IMR-90 (cell line): ENCODE measurements around the gene SLC2A3. TPM values are rescaled to one million over a fixed set of nuclear protein-coding genes. Genes with fewer than 3 reads are reported as not detected.
"Not testable (repeated sequence)": the region's sequence is repeated elsewhere in the genome, so short reads cannot be mapped to it uniquely, and the experiment has no call there.

Experiments used
- ATAC-seq: fragments of 200-7000 bp; cut with Tn5 transposase; 2 replicates; pipeline ENCODE4 v1.9.1; 2020; ENCODE audit warnings: low read depth, mild to moderate bottlenecking, moderate library complexity
- BruUV-seq: library from RNA; stranded (reverse); fragments of 400-500 nt; replicated peaks from 2 replicates; lab custom pipeline; 2021; lab: Mats Ljungman, UMichigan
- CTCF ChIA-PET: fragments of 300-600 bp; formaldehyde crosslinking; extraction: SDS; loops from one replicate; lab custom pipeline; 2021; ENCODE audit warnings: antibody characterized with exemption; lab: Yijun Ruan, JAX
- POLR2A ChIA-PET: fragments of 300-600 bp; sonication (Branson Sonifier 250); formaldehyde crosslinking; loops from one replicate; lab custom pipeline; 2022; ENCODE audit warnings: antibody characterized with exemption; ENCODE audit not compliant: unreplicated experiment; lab: Charles Lee
- DNase-seq: peaks from one replicate; pipeline ENCODE4 v3.0.0; 2013
- H2AFZ ChIP-seq: replicated peaks from 2 replicates; pipeline ENCODE3; 2013; ENCODE audit warnings: low read length, mild to moderate bottlenecking; ENCODE audit not compliant: poor library complexity
- H2AK5ac ChIP-seq: 2 replicates; pipeline ENCODE4 v1.6.1; 2013; ENCODE audit warnings: low read depth, low read length, inconsistent platforms
- H2AK9ac ChIP-seq: replicated peaks from 2 replicates; pipeline ENCODE3; 2013; ENCODE audit warnings: mild to moderate bottlenecking, low read depth, low read length, moderate library complexity; ENCODE audit not compliant: poor library complexity
- H2BK120ac ChIP-seq: 2 replicates; pipeline ENCODE4 v1.6.1; 2013; ENCODE audit warnings: low read depth, low read length, inconsistent platforms
- H2BK15ac ChIP-seq: 3 replicates; pipeline ENCODE4 v1.6.1; 2013; ENCODE audit warnings: low read depth, low read length, inconsistent platforms
- H2BK20ac ChIP-seq: 2 replicates; pipeline ENCODE4 v1.6.1; 2013; ENCODE audit warnings: low read depth, mild to moderate bottlenecking, inconsistent platforms, low read length, moderate library complexity
- H2BK5ac ChIP-seq: 2 replicates; pipeline ENCODE4 v1.6.1; 2013; ENCODE audit warnings: mild to moderate bottlenecking, low read depth, low read length, inconsistent platforms; ENCODE audit not compliant: poor library complexity, severe bottlenecking
- H3K14ac ChIP-seq: replicated peaks from 2 replicates; pipeline ENCODE4 v1.6.1; 2013; ENCODE audit warnings: low read depth, low read length, inconsistent platforms
- H3K18ac ChIP-seq: 2 replicates; pipeline ENCODE4 v1.6.1; 2013; ENCODE audit warnings: low read depth, low read length, control low read depth
- H3K23ac ChIP-seq: 2 replicates; pipeline ENCODE4 v1.6.1; 2013; ENCODE audit warnings: low read depth, low read length, inconsistent platforms
- H3K27ac ChIP-seq: 2 replicates; pipeline ENCODE4 v1.5.1; 2013; ENCODE audit warnings: mild to moderate bottlenecking, control low read depth, low read length; ENCODE audit not compliant: insufficient read depth
- H3K27me3 ChIP-seq: 2 replicates; pipeline ENCODE4 v1.6.1; 2013; ENCODE audit warnings: low read length; ENCODE audit not compliant: control insufficient read depth, insufficient read depth
- H3K36me3 ChIP-seq: 2 replicates; pipeline ENCODE4 v1.6.1; 2013; ENCODE audit warnings: low read length, mixed read lengths; ENCODE audit not compliant: control insufficient read depth, insufficient read depth
- H3K4ac ChIP-seq: 2 replicates; pipeline ENCODE4 v1.6.1; 2013; ENCODE audit warnings: low read depth, low read length, inconsistent platforms
- H3K4me1 ChIP-seq: 2 replicates; pipeline ENCODE4 v1.6.1; 2013; ENCODE audit warnings: low read length, mixed read lengths; ENCODE audit not compliant: control insufficient read depth, insufficient read depth
- H3K4me2 ChIP-seq: 2 replicates; pipeline ENCODE4 v1.6.1; 2013; ENCODE audit warnings: low read depth, mild to moderate bottlenecking, control low read depth, low read length, moderate library complexity
- H3K4me3 ChIP-seq: 2 replicates; pipeline ENCODE4 v1.5.1; 2013; ENCODE audit warnings: low read depth, mild to moderate bottlenecking, control low read depth, low read length, moderate library complexity; ENCODE audit not compliant: insufficient read depth
- H3K56ac ChIP-seq: 2 replicates; pipeline ENCODE4 v1.6.1; 2013; ENCODE audit warnings: low read length, inconsistent platforms; ENCODE audit not compliant: insufficient read depth; ENCODE audit errors: extremely low read depth
- H3K79me1 ChIP-seq, 2 experiments: 2 replicates each; pipeline ENCODE4 v1.6.1; 2013; ENCODE audit warnings: low read length in 2 of 2, inconsistent platforms in 1 of 2, low read depth in 1 of 2
- H3K9ac ChIP-seq: 2 replicates; pipeline ENCODE4 v1.6.1; 2013; ENCODE audit warnings: low read depth, low read length, control low read depth
- H3K9me1 ChIP-seq: 2 replicates; pipeline ENCODE4 v1.6.1; 2013; ENCODE audit warnings: low read length, inconsistent platforms; ENCODE audit not compliant: insufficient read depth
- H3K9me3 ChIP-seq: 2 replicates; pipeline ENCODE4 v1.6.1; 2013; ENCODE audit warnings: low read length; ENCODE audit not compliant: control insufficient read depth, insufficient read depth
- H4K20me1 ChIP-seq: 2 replicates; pipeline ENCODE4 v1.6.1; 2013; ENCODE audit warnings: low read length, inconsistent platforms; ENCODE audit not compliant: insufficient read depth
- H4K5ac ChIP-seq: 2 replicates; pipeline ENCODE4 v1.6.1; 2013; ENCODE audit warnings: mild to moderate bottlenecking, low read depth, low read length, control low read depth
- H4K8ac ChIP-seq, 2 experiments: 2 replicates each; pipeline ENCODE4 v1.6.1; 2013; ENCODE audit warnings: low read depth in 2 of 2, low read length in 2 of 2, control low read depth in 1 of 2, inconsistent platforms in 1 of 2
- H4K91ac ChIP-seq: 2 replicates; pipeline ENCODE4 v1.6.1; 2013; ENCODE audit warnings: low read depth, low read length, inconsistent platforms; ENCODE audit not compliant: insufficient read depth
- CEBPB ChIP-seq: IDR thresholded peaks from 2 replicates; pipeline ENCODE4 v1.6.1; 2012; ENCODE audit warnings: low read depth, low read length, improper control_type of control experiment
- MAFK ChIP-seq: IDR thresholded peaks from 2 replicates; pipeline ENCODE4 v1.6.1; 2012; ENCODE audit warnings: low read depth, low read length, improper control_type of control experiment
- WGBS, 2 experiments: methylation state at CpG; one replicate each; pipeline versions ENCODE4 v1.1.5 to v1.1.7; 2013; ENCODE audit warnings: missing lambda C conversion rate in 2 of 2; ENCODE audit not compliant: insufficient read length in 1 of 2; ENCODE audit errors: extremely low coverage in 2 of 2; 5-methylcytosine and 5-hydroxymethylcytosine counted together
- dilution Hi-C: fragments of 300-500 bp; cut with HindIII; formaldehyde crosslinking; loops from one replicate; pipeline ENCODE4 v1.14.3; 2018; ENCODE audit warnings: low sequenced_read_pairs; ENCODE audit not compliant: unreplicated experiment
- in situ Hi-C: fragments of 300-500 bp; cut with MboI; formaldehyde crosslinking; loops from 3 replicates; pipeline ENCODE4 v1.14.3; 2019; ENCODE audit warnings: low sequenced_read_pairs, inconsistent platforms, mixed read lengths
- intact Hi-C: fragments of 100-400 bp; cut with micrococcal nuclease; formaldehyde crosslinking; loops from 2 replicates; pipeline ENCODE4 v1.10.0; 2022
- polyA plus RNA-seq, 3 experiments: library from polyadenylated mRNA; depleted of rRNA; stranded (reverse); fragments of >200 nt; gene quantifications; 2 replicates each; pipeline ENCODE4 v1.2.3, GENCODE V29; 2012; ENCODE audit warnings: low replicate concordance in 1 of 3
- total RNA-seq: library from RNA; depleted of rRNA; stranded (reverse); fragments of >200 nt; gene quantifications from 2 replicates; pipeline ENCODE4 v1.2.3, GENCODE V29; 2012

The SLC2A3 gene
- total and polyA plus RNA-seq, 2 of the 4 experiments (the other 2 are of a cell fraction) = 46.1 to 54.8 TPM

- CTCF ChIA-PET = interaction anchor here (0.6 kb wide), 1 partner anchor 1633 kb away, joined by 3 read pairs; no protein-coding TSS in a partner anchor
- no CpG with 5 or more reads among the region's 4 CpGs for WGBS, 2 experiments
- peaks cover 24% of the 10 kb centered on the region; the same call in 1 of the 2 replicates for H4K20me1 ChIP-seq
Measured at GRCh38 chr12:7927470-7927869, 8.5 kb downstream of the SLC2A3 start.

GRCh38 chr12:7926068-7926666 lies 9.8 kb downstream of the SLC2A3 start:
- POLR2A ChIA-PET, H2AK5ac ChIP-seq, dilution Hi-C loops, H3K23ac ChIP-seq, H3K27ac ChIP-seq, H4K8ac ChIP-seq, H2BK120ac ChIP-seq, H2BK20ac ChIP-seq, in situ Hi-C loops, ATAC-seq, H3K4me3 ChIP-seq, H3K56ac ChIP-seq, BruUV-seq, H3K18ac ChIP-seq, H2BK5ac ChIP-seq, H3K9me3 ChIP-seq, H3K9ac ChIP-seq, H3K14ac ChIP-seq, H3K4me1 ChIP-seq, DNase-seq, intact Hi-C loops, H2AK9ac ChIP-seq, H3K4ac ChIP-seq, H3K9me1 ChIP-seq, H2AFZ ChIP-seq, H4K5ac ChIP-seq, H2BK15ac ChIP-seq, H4K91ac ChIP-seq, H3K27me3 ChIP-seq, H3K4me2 ChIP-seq: not testable (repeated sequence)
- CTCF ChIA-PET = interaction anchor here (0.6 kb wide), 1 partner anchor 835 kb away, joined by 4 read pairs; no protein-coding TSS in a partner anchor
- H3K36me3 ChIP-seq = peaks cover 76% of the 10 kb centered on the region
- peaks cover 28% of the 10 kb centered on the region for H4K20me1 ChIP-seq
- no CpG with 5 or more reads among the region's 5 CpGs for whole genome bisulfite sequencing, 2 experiments
- H3K79me1 ChIP-seq = peaks cover 19 to 50% of the 10 kb centered on the region in 2 experiments; a peak in 3 of 4 replicates

More at GRCh38 chr12:7927470-7927869, 8.5 kb downstream of the SLC2A3 start:
- in situ Hi-C loops (no loop called here), dilution Hi-C loops (no loop called here), intact Hi-C loops (no loop called here)
- H2AFZ ChIP-seq = no peak overlapping the region
- no TSS peak for BruUV-seq
- POLR2A ChIA-PET = no interaction called here
- no peak overlapping the region for H4K8ac ChIP-seq
- no peak overlapping the region for H3K23ac ChIP-seq
- no peak overlapping the region for H2BK15ac ChIP-seq
- H3K56ac ChIP-seq = no peak overlapping the region
- no peak overlapping the region for H3K18ac ChIP-seq
- H3K4me3 ChIP-seq = no peak overlapping the region
- no peak overlapping the region for H3K4ac ChIP-seq
- DNase-seq = no peak
- no peak overlapping the region for H4K91ac ChIP-seq
- H3K36me3 ChIP-seq = peaks cover 75% of the 10 kb centered on the region
- no peak overlapping the region for H2BK120ac ChIP-seq
- H3K27ac ChIP-seq = no peak overlapping the region
- no peak overlapping the region for H2AK5ac ChIP-seq
- H3K79me1 ChIP-seq = peaks cover 26 to 52% of the 10 kb centered on the region in 2 experiments; a peak in 3 of 4 replicates
- no peak overlapping the region for H2AK9ac ChIP-seq
- 0 out of 2 replicates have a peak, but pooled peaks cover 1% of the 10 kb centered on the region for H3K4me1 ChIP-seq
- no peak for ATAC-seq
- no peak overlapping the region for H4K5ac ChIP-seq
- H3K9me1 ChIP-seq = no peaks in the 10 kb centered on the region
- H3K9me3 ChIP-seq = no peaks in the 10 kb centered on the region
- no peak overlapping the region for H3K4me2 ChIP-seq
- H2BK20ac ChIP-seq = no peak overlapping the region
- H3K9ac ChIP-seq = no peak overlapping the region
- no peak overlapping the region for H3K14ac ChIP-seq
- TF ChIP-seq CEBPB = no peak
- peak; percentile 81 for TF ChIP-seq MAFK
- H2BK5ac ChIP-seq = no peak overlapping the region
- no peaks in the 10 kb centered on the region for H3K27me3 ChIP-seq
